RWPE1 (cell line): ENCODE data around the gene P2RY13.

Experiments
- CTCF ChIA-PET: fragments of 350-600 bp; sonication (Branson Sonifier 250); formaldehyde crosslinking; extraction: SDS; loops from one replicate; lab custom pipeline; 2021; lab: Yijun Ruan, JAX
- POLR2A ChIA-PET: fragments of 400-600 bp; formaldehyde crosslinking; extraction: SDS; loops from one replicate; lab custom pipeline; 2020; ENCODE audit warnings: antibody characterized with exemption; ENCODE audit not compliant: low non-redundant PET; lab: Yijun Ruan, JAX
- DNase-seq: peaks from one replicate; pipeline ENCODE4 v3.0.0; 2012; ENCODE audit warnings: low spot score
- H3K27ac ChIP-seq: fragments of 450-650 bp; 2 replicates; pipeline ENCODE4 v1.5.1; 2017
- CTCF ChIP-seq: fragments of 450-650 bp; conservative IDR thresholded peaks from 2 replicates; pipeline ENCODE4 v1.5.1; 2017; ENCODE audit warnings: low read depth, mild to moderate bottlenecking

P2RY13 gene

DNA sequence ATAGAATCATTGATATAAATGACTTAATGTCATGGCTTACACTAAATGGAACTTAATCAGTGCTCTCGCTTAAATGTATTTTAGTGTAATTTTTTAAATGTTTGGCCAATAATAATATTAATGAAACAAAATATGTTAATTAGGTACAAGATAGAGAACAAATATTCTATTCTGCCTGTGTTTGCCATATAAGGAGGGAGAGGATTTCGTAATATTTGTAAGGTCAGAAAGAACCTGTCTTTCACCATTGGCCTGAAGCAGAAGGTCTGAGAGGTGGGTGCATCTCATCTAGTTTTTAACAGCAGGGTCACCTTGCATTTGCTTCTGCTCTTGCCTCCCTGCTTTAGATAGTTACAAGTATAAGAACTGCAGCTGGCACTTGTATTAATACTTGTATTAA is 15.2 kb downstream of the P2RY13 start:
- ChIA-PET CTCF (interaction anchor here (0.6 kb wide), 1 partner anchor 10 kb away, joined by 5 read pairs; no protein-coding TSS in a partner anchor), POLR2A (no interaction called here)
- TF ChIP-seq CTCF: no peak
- H3K27ac ChIP-seq: no peak overlapping the region
- DNase-seq: no peak

DNA sequence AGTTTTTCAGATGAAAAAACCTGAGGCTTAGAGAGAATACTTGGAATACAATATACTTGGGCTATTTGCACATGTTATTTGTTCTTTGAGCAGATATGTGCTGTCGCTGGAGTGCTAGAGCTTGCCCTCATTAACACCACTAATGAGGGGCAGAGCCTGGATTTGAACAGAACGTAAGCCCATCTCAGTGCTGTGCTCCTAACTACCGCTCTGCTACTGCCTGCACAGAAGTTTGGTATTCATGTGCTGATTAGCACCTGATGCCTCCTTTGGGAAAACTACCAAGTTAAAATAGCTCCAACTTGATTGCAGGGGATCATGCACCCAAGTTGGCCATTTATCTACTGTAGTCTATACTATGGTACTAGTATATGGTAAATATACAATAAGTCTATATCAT is 16.4 kb downstream of the P2RY13 start:
- H3K27ac ChIP-seq: no peak overlapping the region
- CTCF ChIA-PET: no interaction called here
- POLR2A ChIA-PET: no interaction called here
- TF ChIP-seq CTCF: no peak
- no peak for DNase-seq

GRCh38 chr3:151309566-151309965 is 19.8 kb downstream of the P2RY13 start:
- no peak overlapping the region for H3K27ac ChIP-seq
- ChIA-PET POLR2A (no interaction called here), CTCF (interaction anchor here (0.6 kb wide), 1 partner anchor 1148 kb away, joined by 4 read pairs; no protein-coding TSS in a partner anchor)
- TF ChIP-seq CTCF: no peak
- no peak for DNase-seq

GRCh38 chr3:151307583-151308488 is 21.5 kb downstream of the P2RY13 start:
- POLR2A ChIA-PET: no interaction called here
- CTCF ChIA-PET: interaction anchor here (0.6 kb wide), 1 partner anchor 19 kb away, joined by 3 read pairs; no protein-coding TSS in a partner anchor
- no peak overlapping the region; the same call in 1 of the 2 replicates for H3K27ac ChIP-seq
- DNase-seq: no peak
- TF ChIP-seq CTCF: no peak

DNA sequence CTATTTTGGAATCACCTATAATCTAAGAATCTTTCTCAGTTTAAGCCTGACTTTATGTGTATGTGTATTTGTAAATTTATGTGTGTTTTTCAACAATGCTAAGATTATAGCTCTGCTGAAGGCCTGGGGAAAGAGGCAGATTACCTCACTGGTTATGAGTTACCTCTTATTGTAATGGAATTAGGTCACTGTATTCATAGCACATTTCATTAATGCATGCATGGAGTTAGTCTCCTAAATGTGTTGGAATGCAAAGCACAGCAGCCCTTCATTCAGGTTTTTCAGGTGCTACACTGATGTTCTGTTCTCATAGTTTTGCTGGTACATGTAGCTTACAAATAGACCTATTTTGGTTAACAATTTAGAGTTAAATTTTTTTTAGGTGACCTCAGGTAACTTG is 22.2 kb downstream of the P2RY13 start:
- no peak for TF ChIP-seq CTCF
- CTCF ChIA-PET: interaction anchor here (1.4 kb wide), 1 partner anchor 21 kb away, joined by 16 read pairs; no protein-coding TSS in a partner anchor
- POLR2A ChIA-PET: interaction anchor here (0.6 kb wide), 2 partner anchors 13 to 291 kb away, joined by 3 to 4 read pairs; no protein-coding TSS in a partner anchor
- no peak for DNase-seq
- no peak overlapping the region for H3K27ac ChIP-seq

DNA sequence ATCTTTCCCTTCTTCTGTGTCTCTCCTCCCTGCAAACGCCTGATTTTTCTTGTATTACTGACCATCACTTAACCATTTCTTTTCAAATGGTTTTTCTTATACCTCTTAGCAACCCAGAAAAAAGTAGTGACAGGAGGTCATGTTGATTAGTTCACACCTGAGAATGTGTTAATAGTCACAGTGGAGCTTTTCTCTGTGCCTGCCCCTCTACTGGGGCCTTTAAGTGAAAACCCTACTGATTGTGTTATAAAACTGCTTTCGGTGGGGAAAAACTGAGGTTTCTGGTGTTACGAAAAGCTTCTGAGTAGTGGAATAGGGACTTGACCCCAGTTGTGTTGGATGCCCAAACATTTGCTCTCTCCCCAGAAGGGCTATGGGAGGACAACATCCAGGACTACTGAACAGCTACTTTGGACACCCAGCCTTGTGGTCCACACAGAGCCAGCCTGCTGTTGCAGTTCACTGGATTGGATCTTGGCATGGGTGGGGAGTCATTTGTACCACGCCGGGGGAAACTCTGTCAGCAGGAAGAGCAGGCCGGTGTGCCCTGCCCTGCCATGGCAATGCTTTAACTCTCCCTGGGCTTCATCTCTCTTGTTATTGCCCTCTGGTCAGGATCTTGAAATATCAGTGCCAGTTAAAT is 23.1 kb downstream of the P2RY13 start:
- peak overlapping the region; percentile 95 for H3K27ac ChIP-seq
- ChIA-PET CTCF (interaction anchor here (1.4 kb wide), 1 partner anchor 22 kb away, joined by 16 read pairs; no protein-coding TSS in a partner anchor), POLR2A (interaction anchor here (0.6 kb wide), 1 partner anchor 14 kb away, joined by 3 read pairs; no protein-coding TSS in a partner anchor)

More for the DNA sequence above, 23.1 kb downstream of the P2RY13 start:
- DNase-seq: no peak
- no peak for TF ChIP-seq CTCF
